Spleen (tissue), 7 donors: Measurements from ENCODE around the gene ACAN.

Source experiments
- CTCF ChIP-seq, 11 experiments: fragments of 200-600 bp in 7 of 11; fragments of 450-650 bp in 4 of 11; sonication (generic) in 4 of 11; IDR thresholded peaks in 8 of 11; conservative IDR thresholded peaks in 3 of 11; 1 replicate in 7 of 11; 2 replicates in 4 of 11; pipeline versions ENCODE4 v1.4.0 to v1.8.0; 2016 to 2021; ENCODE audit warnings: antibody characterized with exemption in 11 of 11, inconsistent platforms in 4 of 11, mild to moderate bottlenecking in 1 of 11
- POLR2A ChIP-seq, 3 donors: fragments of 450-650 bp; IDR thresholded peaks; one replicate each; pipeline ENCODE4 v1.5.1; 2017; ENCODE audit warnings: antibody characterized with exemption in 3 of 3, mild to moderate bottlenecking in 1 of 3
- donor health status: DM: no; HTN: no; CAD: no; lungs with moderate emphysema.
- donor health status: DM: no; HTN: no; CAD: no.
- donor health status: DM: no; HTN: no; CAD: no.

- no peak for TF ChIP-seq CTCF (IDR thresholded peaks at IDR 0.05 in 8 of 11, conservative IDR thresholded peaks at IDR 0.05 in 3 of 11)
- no peak for TF ChIP-seq POLR2A (IDR thresholded peaks at IDR 0.05)
These were observed 320 bp upstream of the ACAN start for GRCh38 chr15:88802991-88803240.
